ENCODE measurements around the gene ADISSP. TPM values are rescaled to one million over a fixed set of nuclear protein-coding genes. Genes with fewer than 3 reads are reported as not detected.

The ADISSP gene
- total and polyA plus RNA-seq, 2 of the 13 experiments (the other 11 are each of a cell fraction or from before 2014, with no cell fraction given), result 38.3 to 90.6 TPM

- TF ChIP-seq, protein P1, sequence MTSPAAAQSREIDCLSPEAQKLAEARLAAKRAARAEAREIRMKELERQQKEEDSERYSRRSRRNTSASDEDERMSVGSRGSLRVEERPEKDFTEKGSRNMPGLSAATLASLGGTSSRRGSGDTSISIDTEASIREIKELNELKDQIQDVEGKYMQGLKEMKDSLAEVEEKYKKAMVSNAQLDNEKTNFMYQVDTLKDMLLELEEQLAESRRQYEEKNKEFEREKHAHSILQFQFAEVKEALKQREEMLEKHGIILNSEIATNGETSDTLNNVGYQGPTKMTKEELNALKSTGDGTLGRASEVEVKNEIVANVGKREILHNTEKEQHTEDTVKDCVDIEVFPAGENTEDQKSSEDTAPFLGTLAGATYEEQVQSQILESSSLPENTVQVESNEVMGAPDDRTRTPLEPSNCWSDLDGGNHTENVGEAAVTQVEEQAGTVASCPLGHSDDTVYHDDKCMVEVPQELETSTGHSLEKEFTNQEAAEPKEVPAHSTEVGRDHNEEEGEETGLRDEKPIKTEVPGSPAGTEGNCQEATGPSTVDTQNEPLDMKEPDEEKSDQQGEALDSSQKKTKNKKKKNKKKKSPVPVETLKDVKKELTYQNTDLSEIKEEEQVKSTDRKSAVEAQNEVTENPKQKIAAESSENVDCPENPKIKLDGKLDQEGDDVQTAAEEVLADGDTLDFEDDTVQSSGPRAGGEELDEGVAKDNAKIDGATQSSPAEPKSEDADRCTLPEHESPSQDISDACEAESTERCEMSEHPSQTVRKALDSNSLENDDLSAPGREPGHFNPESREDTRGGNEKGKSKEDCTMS (CRISPR knock-in tag; conservative IDR thresholded peaks at IDR 0.05), result no peak
- TF ChIP-seq ZNF766 (CRISPR knock-in tag; IDR thresholded peaks at IDR 0.05; ENCODE audit: borderline replicate concordance) (peak; percentile 82; the same call in 1 of the 2 replicates), TIGD3 (CRISPR knock-in tag; IDR thresholded peaks at IDR 0.05; ENCODE audit: borderline replicate concordance) (no peak), ZNF484 (CRISPR knock-in tag; IDR thresholded peaks at IDR 0.05; ENCODE audit: borderline replicate concordance, low read depth) (no peak), TBP (CRISPR knock-in tag; IDR thresholded peaks at IDR 0.05) (no peak), ERF (CRISPR knock-in tag; IDR thresholded peaks at IDR 0.05) (no peak), ZNF451 (CRISPR knock-in tag; IDR thresholded peaks at IDR 0.05) (peak; percentile 88), ZNF431 (CRISPR knock-in tag; IDR thresholded peaks at IDR 0.05; ENCODE audit: borderline replicate concordance, low read depth) (0 out of 2 replicates have a peak, but pooled peaks have one; percentile 36), ZBTB46 (CRISPR knock-in tag; IDR thresholded peaks at IDR 0.05; ENCODE audit: borderline replicate concordance) (no peak), ZNF816 (CRISPR knock-in tag; IDR thresholded peaks at IDR 0.05; ENCODE audit: borderline replicate concordance) (no peak), FOSL2 (CRISPR knock-in tag; IDR thresholded peaks at IDR 0.05) (no peak), HNF4G (IDR thresholded peaks at IDR 0.05; ENCODE audit: borderline replicate concordance, low read depth, low read length) (no peak), HNF4G (CRISPR knock-in tag; IDR thresholded peaks at IDR 0.05; ENCODE audit: borderline replicate concordance, low read depth) (peak; percentile 40; the same call in 1 of the 2 replicates), SALL1 (CRISPR knock-in tag; IDR thresholded peaks at IDR 0.05) (peak; percentile 69), HOXA9 (CRISPR knock-in tag; IDR thresholded peaks at IDR 0.05; ENCODE audit: borderline replicate concordance) (no peak), ZFYVE20 (CRISPR knock-in tag; IDR thresholded peaks at IDR 0.05; ENCODE audit: borderline replicate concordance, low read depth) (peak; percentile 82; the same call in 1 of the 2 replicates)
- TF ChIP-seq, protein P2, sequence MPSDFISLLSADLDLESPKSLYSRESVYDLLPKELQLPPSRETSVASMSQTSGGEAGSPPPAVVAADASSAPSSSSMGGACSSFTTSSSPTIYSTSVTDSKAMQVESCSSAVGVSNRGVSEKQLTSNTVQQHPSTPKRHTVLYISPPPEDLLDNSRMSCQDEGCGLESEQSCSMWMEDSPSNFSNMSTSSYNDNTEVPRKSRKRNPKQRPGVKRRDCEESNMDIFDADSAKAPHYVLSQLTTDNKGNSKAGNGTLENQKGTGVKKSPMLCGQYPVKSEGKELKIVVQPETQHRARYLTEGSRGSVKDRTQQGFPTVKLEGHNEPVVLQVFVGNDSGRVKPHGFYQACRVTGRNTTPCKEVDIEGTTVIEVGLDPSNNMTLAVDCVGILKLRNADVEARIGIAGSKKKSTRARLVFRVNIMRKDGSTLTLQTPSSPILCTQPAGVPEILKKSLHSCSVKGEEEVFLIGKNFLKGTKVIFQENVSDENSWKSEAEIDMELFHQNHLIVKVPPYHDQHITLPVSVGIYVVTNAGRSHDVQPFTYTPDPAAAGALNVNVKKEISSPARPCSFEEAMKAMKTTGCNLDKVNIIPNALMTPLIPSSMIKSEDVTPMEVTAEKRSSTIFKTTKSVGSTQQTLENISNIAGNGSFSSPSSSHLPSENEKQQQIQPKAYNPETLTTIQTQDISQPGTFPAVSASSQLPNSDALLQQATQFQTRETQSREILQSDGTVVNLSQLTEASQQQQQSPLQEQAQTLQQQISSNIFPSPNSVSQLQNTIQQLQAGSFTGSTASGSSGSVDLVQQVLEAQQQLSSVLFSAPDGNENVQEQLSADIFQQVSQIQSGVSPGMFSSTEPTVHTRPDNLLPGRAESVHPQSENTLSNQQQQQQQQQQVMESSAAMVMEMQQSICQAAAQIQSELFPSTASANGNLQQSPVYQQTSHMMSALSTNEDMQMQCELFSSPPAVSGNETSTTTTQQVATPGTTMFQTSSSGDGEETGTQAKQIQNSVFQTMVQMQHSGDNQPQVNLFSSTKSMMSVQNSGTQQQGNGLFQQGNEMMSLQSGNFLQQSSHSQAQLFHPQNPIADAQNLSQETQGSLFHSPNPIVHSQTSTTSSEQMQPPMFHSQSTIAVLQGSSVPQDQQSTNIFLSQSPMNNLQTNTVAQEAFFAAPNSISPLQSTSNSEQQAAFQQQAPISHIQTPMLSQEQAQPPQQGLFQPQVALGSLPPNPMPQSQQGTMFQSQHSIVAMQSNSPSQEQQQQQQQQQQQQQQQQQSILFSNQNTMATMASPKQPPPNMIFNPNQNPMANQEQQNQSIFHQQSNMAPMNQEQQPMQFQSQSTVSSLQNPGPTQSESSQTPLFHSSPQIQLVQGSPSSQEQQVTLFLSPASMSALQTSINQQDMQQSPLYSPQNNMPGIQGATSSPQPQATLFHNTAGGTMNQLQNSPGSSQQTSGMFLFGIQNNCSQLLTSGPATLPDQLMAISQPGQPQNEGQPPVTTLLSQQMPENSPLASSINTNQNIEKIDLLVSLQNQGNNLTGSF (CRISPR knock-in tag; IDR thresholded peaks at IDR 0.05), result 0 out of 2 replicates have a peak, but pooled peaks have one; percentile 63
Measured at GRCh38 chr20:3739054-3739925, 28.3 kb downstream of the ADISSP start (continued).

All from HepG2 (cell line).